Measurements from ENCODE around the gene ZNF512B.

DNA sequence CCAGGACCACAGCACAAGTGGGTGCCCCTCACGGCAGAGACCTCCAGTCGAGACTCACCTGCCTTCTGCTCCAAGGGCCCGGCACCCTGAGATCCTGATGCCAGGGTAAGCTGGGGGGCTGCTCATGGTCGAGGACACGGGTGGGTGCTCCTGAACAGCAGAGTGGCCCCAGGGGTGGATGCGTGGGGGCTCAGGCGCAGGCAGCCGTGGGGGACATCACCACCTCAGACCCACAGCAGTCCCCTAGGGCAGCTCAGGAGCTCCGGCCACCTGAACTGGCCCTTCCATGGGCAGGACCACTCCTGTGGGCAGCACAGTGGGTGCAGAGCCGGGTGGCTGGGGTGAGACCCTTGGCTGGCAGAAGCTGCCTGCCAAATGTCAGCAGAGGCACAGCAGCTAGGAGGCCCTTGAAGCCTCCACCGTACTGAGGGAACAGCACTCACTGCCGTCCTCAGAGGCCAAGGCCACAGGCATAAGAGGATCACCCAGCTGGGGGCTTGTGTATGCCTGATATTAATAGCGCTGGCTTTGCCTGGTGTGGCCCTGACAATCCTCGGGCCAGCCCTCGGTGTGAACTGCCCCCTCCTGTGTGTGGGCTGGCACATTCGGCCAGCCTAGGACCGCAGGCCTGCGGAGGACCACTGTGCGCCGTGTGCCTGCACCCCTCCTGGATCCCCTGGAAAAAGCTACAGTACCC is 18.9 kb downstream of the ZNF512B start:
- TF ChIP-seq, protein P1, sequence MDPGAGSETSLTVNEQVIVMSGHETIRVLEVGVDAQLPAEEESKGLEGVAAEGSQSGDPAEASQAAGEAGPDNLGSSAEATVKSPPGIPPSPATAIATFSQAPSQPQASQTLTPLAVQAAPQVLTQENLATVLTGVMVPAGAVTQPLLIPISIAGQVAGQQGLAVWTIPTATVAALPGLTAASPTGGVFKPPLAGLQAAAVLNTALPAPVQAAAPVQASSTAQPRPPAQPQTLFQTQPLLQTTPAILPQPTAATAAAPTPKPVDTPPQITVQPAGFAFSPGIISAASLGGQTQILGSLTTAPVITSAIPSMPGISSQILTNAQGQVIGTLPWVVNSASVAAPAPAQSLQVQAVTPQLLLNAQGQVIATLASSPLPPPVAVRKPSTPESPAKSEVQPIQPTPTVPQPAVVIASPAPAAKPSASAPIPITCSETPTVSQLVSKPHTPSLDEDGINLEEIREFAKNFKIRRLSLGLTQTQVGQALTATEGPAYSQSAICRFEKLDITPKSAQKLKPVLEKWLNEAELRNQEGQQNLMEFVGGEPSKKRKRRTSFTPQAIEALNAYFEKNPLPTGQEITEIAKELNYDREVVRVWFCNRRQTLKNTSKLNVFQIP (CRISPR knock-in tag; IDR thresholded peaks at IDR 0.05; ENCODE audit: borderline replicate concordance, low read depth), result no peak
- TF ChIP-seq ESRRG (CRISPR knock-in tag; IDR thresholded peaks at IDR 0.05), result no peak
- TF ChIP-seq PATZ1 (CRISPR knock-in tag; IDR thresholded peaks at IDR 0.05; ENCODE audit: borderline replicate concordance), result no peak
- no peak for TF ChIP-seq TCF4 (CRISPR knock-in tag; IDR thresholded peaks at IDR 0.05; ENCODE audit: borderline replicate concordance)
- TF ChIP-seq, protein P2, sequence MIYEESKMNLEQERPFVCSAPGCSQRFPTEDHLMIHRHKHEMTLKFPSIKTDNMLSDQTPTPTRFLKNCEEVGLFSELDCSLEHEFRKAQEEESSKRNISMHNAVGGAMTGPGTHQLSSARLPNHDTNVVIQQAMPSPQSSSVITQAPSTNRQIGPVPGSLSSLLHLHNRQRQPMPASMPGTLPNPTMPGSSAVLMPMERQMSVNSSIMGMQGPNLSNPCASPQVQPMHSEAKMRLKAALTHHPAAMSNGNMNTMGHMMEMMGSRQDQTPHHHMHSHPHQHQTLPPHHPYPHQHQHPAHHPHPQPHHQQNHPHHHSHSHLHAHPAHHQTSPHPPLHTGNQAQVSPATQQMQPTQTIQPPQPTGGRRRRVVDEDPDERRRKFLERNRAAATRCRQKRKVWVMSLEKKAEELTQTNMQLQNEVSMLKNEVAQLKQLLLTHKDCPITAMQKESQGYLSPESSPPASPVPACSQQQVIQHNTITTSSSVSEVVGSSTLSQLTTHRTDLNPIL (CRISPR knock-in tag; IDR thresholded peaks at IDR 0.05; ENCODE audit: low read depth), result no peak
- TF ChIP-seq ISL1 (CRISPR knock-in tag; IDR thresholded peaks at IDR 0.05), result no peak

All from SK-N-SH treated with all-trans-retinoic acid at 6 μM for 48 hours (cell line).